DMS153 (cell line): ENCODE results near the gene FABP6.

Source experiments
- DNase-seq: peaks from one replicate; lab custom pipeline; 2025; lab: John Stamatoyannopoulos, UW

Gene FABP6

GRCh38 chr5:160262151-160263074 lies 33.1 kb downstream of the FABP6 start:
- DNase-seq: no peak

GRCh38 chr5:160263326-160263855 lies 34.1 kb downstream of the FABP6 start:
- DNase-seq: no peak

- no peak for DNase-seq
These were observed 36.7 kb downstream of the FABP6 start for GRCh38 chr5:160266044-160266443.

- DNase-seq: no peak
These were observed 37.5 kb downstream of the FABP6 start for GRCh38 chr5:160266752-160267345.

- no peak for DNase-seq
These were observed 38.8 kb downstream of the FABP6 start for GRCh38 chr5:160268121-160268520.

GRCh38 chr5:160269017-160269416 lies 39.7 kb downstream of the FABP6 start:
- DNase-seq: peak; percentile 49

GRCh38 chr5:160270704-160271103 lies 41.4 kb downstream of the FABP6 start:
- DNase-seq: no peak

- DNase-seq: peak; percentile 75
These were observed 42.1 kb downstream of the FABP6 start for GRCh38 chr5:160271396-160271795.

- DNase-seq: no peak
These were observed 42.5 kb downstream of the FABP6 start for GRCh38 chr5:160271836-160272235.

GRCh38 chr5:160272264-160272663 lies 43.0 kb downstream of the FABP6 start:
- DNase-seq: no peak

GRCh38 chr5:160272889-160273288 lies 43.6 kb downstream of the FABP6 start:
- peak; percentile 60 for DNase-seq

GRCh38 chr5:160274483-160274931 lies 45.2 kb downstream of the FABP6 start:
- no peak for DNase-seq

- DNase-seq: no peak
These were observed 49.0 kb downstream of the FABP6 start for GRCh38 chr5:160278343-160278742.

GRCh38 chr5:160280384-160281095 lies 51.2 kb downstream of the FABP6 start:
- DNase-seq: no peak

- DNase-seq: no peak
These were observed 52.0 kb downstream of the FABP6 start for GRCh38 chr5:160281275-160281674.

- no peak for DNase-seq
These were observed 55.1 kb downstream of the FABP6 start for GRCh38 chr5:160284291-160284873.

- DNase-seq: no peak
These were observed 56.0 kb downstream of the FABP6 start for GRCh38 chr5:160285316-160285715.

- no peak for DNase-seq
These were observed 57.6 kb downstream of the FABP6 start for GRCh38 chr5:160286947-160287346.

GRCh38 chr5:160287378-160288051 lies 58.2 kb downstream of the FABP6 start:
- no peak for DNase-seq
